Testis (tissue), 3 donors: ENCODE data around the gene ARFGAP3. TPM values are rescaled to one million over a fixed set of nuclear protein-coding genes. Genes with fewer than 3 reads are reported as not detected.

Experiments used
- DNase-seq: peaks from one replicate; pipeline ENCODE4 v3.0.0-alpha.2; 2019
- H3K27ac ChIP-seq, 2 donors: fragments of 200-600 bp; sonication (generic); one replicate each; pipeline ENCODE4 v1.5.1; 2019
- H3K27me3 ChIP-seq: fragments of 200-600 bp; sonication (generic); one replicate; pipeline ENCODE4 v1.5.1; 2019
- H3K36me3 ChIP-seq: fragments of 200-600 bp; sonication (generic); one replicate; pipeline ENCODE4 v1.5.1; 2017; ENCODE audit warnings: low read depth; ENCODE audit errors: missing control alignments
- H3K4me1 ChIP-seq: fragments of 200-600 bp; sonication (generic); one replicate; pipeline ENCODE4 v1.5.1; 2019
- H3K4me3 ChIP-seq, 2 donors: fragments of 200-600 bp; sonication (generic); one replicate each; pipeline ENCODE4 v1.5.1; 2017 to 2019
- H3K9me3 ChIP-seq: fragments of 200-600 bp; sonication (generic); one replicate; pipeline ENCODE4 v1.5.1; 2017
- CTCF ChIP-seq, 3 experiments: fragments of 450-650 bp in 2 of 3; fragments of 200-600 bp in 1 of 3; sonication (generic) in 1 of 3; IDR thresholded peaks; one replicate each; pipeline ENCODE4 v1.5.1; 2016 to 2019; ENCODE audit warnings: antibody characterized with exemption in 3 of 3, mild to moderate bottlenecking in 2 of 3, moderate library complexity in 1 of 3
- POLR2A ChIP-seq: fragments of 450-650 bp; IDR thresholded peaks from one replicate; pipeline ENCODE4 v1.6.1; 2017; ENCODE audit warnings: antibody characterized with exemption, mild to moderate bottlenecking, moderate library complexity
- WGBS, 2 donors: methylation state at CpG; one replicate each; pipeline ENCODE4 v1.1.5; 2018; 5-methylcytosine and 5-hydroxymethylcytosine counted together
- intact Hi-C: fragments of 100-400 bp; cut with DNase I; formaldehyde crosslinking; loops from one replicate; pipeline ENCODE4 v1.15.1; 2023; ENCODE audit warnings: low total_unique reads
- polyA plus RNA-seq: library from polyadenylated mRNA; stranded (reverse); fragments of 350-450 nt; fragmentation: Illumina TruSeq; extraction: RNeasy Lipid Tissue Mini Kit (QIAGEN cat#74804); gene quantifications from one replicate; pipeline ENCODE4 v1.2.3, GENCODE V29; 2014; ENCODE audit warnings: low read depth, low replicate concordance; ENCODE audit not compliant: insufficient read depth
- total RNA-seq, 2 donors: library from RNA; depleted of rRNA; stranded (reverse); fragments of >200 nt; gene quantifications; one replicate each; pipeline ENCODE4 v1.2.3, GENCODE V29; 2016

Gene ARFGAP3
- total and polyA plus RNA-seq, 3 donors from 2014 or later: 50.2 to 82.9 (median 54.1) TPM

GRCh38 chr22:42891696-42892095 is 34.6 kb upstream of the ARFGAP3 start:
- Histone ChIP-seq H3K9me3 (no peaks in the 10 kb centered on the region), H3K27me3 (no peaks in the 10 kb centered on the region), H3K4me3 (no peak overlapping the region), H3K27ac (no peak overlapping the region), H3K36me3 (no peaks in the 10 kb centered on the region), H3K4me1 (no peaks in the 10 kb centered on the region)
- no peak for TF ChIP-seq CTCF (IDR thresholded peaks at IDR 0.05)
- TF ChIP-seq POLR2A: no peak
- intact Hi-C loops: no loop called here
- no peak for DNase-seq
- WGBS, 2 donors: 93 to 100% methylated on average over 3 of the region's 3 CpGs

- TF ChIP-seq POLR2A (no peak), CTCF (IDR thresholded peaks at IDR 0.05) (no peak)
- WGBS, 2 donors: 93 to 94% methylated on average over 13 of the region's 13 CpGs
- intact Hi-C loops: no loop called here
- H3K36me3 ChIP-seq: no peaks in the 10 kb centered on the region
- no peaks in the 10 kb centered on the region for H3K9me3 ChIP-seq
- no peak overlapping the region for H3K27ac ChIP-seq
- no peak for DNase-seq
- H3K27me3 ChIP-seq: no peaks in the 10 kb centered on the region
- no peaks in the 10 kb centered on the region for H3K4me1 ChIP-seq
- H3K4me3 ChIP-seq: no peak overlapping the region
Observed at GRCh38 chr22:42891008-42891407, 33.9 kb upstream of the ARFGAP3 start.

- intact Hi-C loops: no loop called here
- WGBS, 2 donors: 81 to 85% methylated on average over 4 of the region's 4 CpGs
Observed at GRCh38 chr22:42889304-42889703, 32.2 kb upstream of the ARFGAP3 start.

GRCh38 chr22:42887523-42888507 is 30.7 kb upstream of the ARFGAP3 start:
- Histone ChIP-seq H3K36me3 (no peaks in the 10 kb centered on the region), H3K4me1 (no peaks in the 10 kb centered on the region), H3K4me3 (no peak overlapping the region), H3K27me3 (no peaks in the 10 kb centered on the region), H3K9me3 (no peaks in the 10 kb centered on the region), H3K27ac (no peak overlapping the region)
- 80 to 86% methylated on average over 14 of the region's 14 CpGs for WGBS, 2 donors
- DNase-seq: no peak
- intact Hi-C loops: no loop called here
- TF ChIP-seq POLR2A: no peak
- no peak for TF ChIP-seq CTCF (IDR thresholded peaks at IDR 0.05)

More at GRCh38 chr22:42889304-42889703, 32.2 kb upstream of the ARFGAP3 start:
- no peaks in the 10 kb centered on the region for H3K36me3 ChIP-seq
- no peak overlapping the region for H3K4me3 ChIP-seq
- no peaks in the 10 kb centered on the region for H3K27me3 ChIP-seq
- H3K4me1 ChIP-seq: no peaks in the 10 kb centered on the region
- TF ChIP-seq CTCF (IDR thresholded peaks at IDR 0.05) (no peak), POLR2A (no peak)
- no peak for DNase-seq
- no peak overlapping the region for H3K27ac ChIP-seq
- no peaks in the 10 kb centered on the region for H3K9me3 ChIP-seq
